Trophoblast cell (in vitro differentiated cells and primary cell): ENCODE measurements around the gene GPR142.

Experiments used
- DNase-seq, 2 donors: peaks; one replicate each; pipeline ENCODE4 v3.0.0-alpha.2; 2016
- H2AFZ ChIP-seq: 2 replicates; pipeline ENCODE4 v1.6.1; 2013; ENCODE audit warnings: low read length, moderate library complexity, mild to moderate bottlenecking; ENCODE audit not compliant: insufficient read depth, poor library complexity
- H2AK5ac ChIP-seq: 2 replicates; pipeline ENCODE4 v1.6.1; 2013; ENCODE audit warnings: mild to moderate bottlenecking, low read length
- H2BK120ac ChIP-seq: 2 replicates; pipeline ENCODE4 v1.6.1; 2013; ENCODE audit warnings: low read length, mild to moderate bottlenecking, moderate library complexity; ENCODE audit not compliant: insufficient read depth, poor library complexity
- H2BK12ac ChIP-seq: 2 replicates; pipeline ENCODE4 v1.6.1; 2013; ENCODE audit warnings: mild to moderate bottlenecking, low read length, moderate library complexity
- H2BK5ac ChIP-seq: 2 replicates; pipeline ENCODE4 v1.6.1; 2013; ENCODE audit warnings: low read length, low read depth, moderate library complexity, mild to moderate bottlenecking; ENCODE audit not compliant: poor library complexity
- H3K14ac ChIP-seq: 2 replicates; pipeline ENCODE4 v1.6.1; 2013; ENCODE audit warnings: mild to moderate bottlenecking, low read length
- H3K18ac ChIP-seq: 2 replicates; pipeline ENCODE4 v1.6.1; 2013; ENCODE audit warnings: mild to moderate bottlenecking, low read length
- H3K23ac ChIP-seq: 2 replicates; pipeline ENCODE4 v1.6.1; 2013; ENCODE audit warnings: low read length
- H3K27ac ChIP-seq: 2 replicates; pipeline ENCODE4 v1.5.1; 2013; ENCODE audit warnings: low read depth, mild to moderate bottlenecking, inconsistent platforms, low read length, moderate library complexity
- H3K27me3 ChIP-seq: 2 replicates; pipeline ENCODE4 v1.6.1; 2013; ENCODE audit warnings: inconsistent platforms, mild to moderate bottlenecking, low read length, moderate library complexity; ENCODE audit not compliant: insufficient read depth
- H3K36me3 ChIP-seq, 2 experiments: 1 replicate in 1 of 2; 2 replicates in 1 of 2; pipeline ENCODE4 v1.6.1; 2013; ENCODE audit warnings: low read length in 2 of 2, mild to moderate bottlenecking in 2 of 2, moderate library complexity in 1 of 2; ENCODE audit not compliant: insufficient read depth in 2 of 2, control insufficient read depth in 1 of 2
- H3K4ac ChIP-seq: 2 replicates; pipeline ENCODE4 v1.6.1; 2013; ENCODE audit warnings: low read depth, mild to moderate bottlenecking, low read length, moderate library complexity
- H3K4me1 ChIP-seq, 2 experiments: 1 replicate in 1 of 2; 2 replicates in 1 of 2; pipeline ENCODE4 v1.6.1; 2013; ENCODE audit warnings: low read length in 2 of 2, mild to moderate bottlenecking in 2 of 2, moderate library complexity in 1 of 2; ENCODE audit not compliant: insufficient read depth in 2 of 2, control insufficient read depth in 1 of 2
- H3K4me2 ChIP-seq: 2 replicates; pipeline ENCODE4 v1.6.1; 2013; ENCODE audit warnings: inconsistent platforms, mild to moderate bottlenecking, low read length, moderate library complexity
- H3K4me3 ChIP-seq: 2 replicates; pipeline ENCODE4 v1.5.1; 2013; ENCODE audit warnings: mild to moderate bottlenecking, low read depth, low read length, inconsistent platforms
- H3K79me1 ChIP-seq: one replicate; pipeline ENCODE4 v1.6.1; 2013; ENCODE audit warnings: low read length
- H3K79me2 ChIP-seq: 2 replicates; pipeline ENCODE4 v1.6.1; 2013; ENCODE audit warnings: low read length, mild to moderate bottlenecking; ENCODE audit not compliant: control insufficient read depth, insufficient read depth, poor library complexity
- H3K9ac ChIP-seq: 2 replicates; pipeline ENCODE4 v1.6.1; 2013; ENCODE audit warnings: mild to moderate bottlenecking, low read length
- H3K9me3 ChIP-seq: 2 replicates; pipeline ENCODE4 v1.6.1; 2013; ENCODE audit warnings: low read depth, mild to moderate bottlenecking, control low read depth, inconsistent platforms, low read length; ENCODE audit not compliant: insufficient read depth
- H4K12ac ChIP-seq: 2 replicates; pipeline ENCODE4 v1.6.1; 2013; ENCODE audit warnings: low read depth, mild to moderate bottlenecking, low read length, moderate library complexity
- H4K8ac ChIP-seq: 2 replicates; pipeline ENCODE4 v1.6.1; 2013; ENCODE audit warnings: low read depth, mild to moderate bottlenecking, low read length, moderate library complexity
- H4K91ac ChIP-seq: one replicate; pipeline ENCODE4 v1.6.1; 2013; ENCODE audit warnings: low read depth, mild to moderate bottlenecking, low read length, moderate library complexity
- WGBS: extraction: QIAGEN DNeasy Blood & Tissue Kit; methylation state at CpG from one replicate; pipeline ENCODE4 v1.1.7; 2013; ENCODE audit warnings: missing lambda C conversion rate; ENCODE audit not compliant: insufficient read length, insufficient coverage; ENCODE audit errors: extremely low coverage; 5-methylcytosine and 5-hydroxymethylcytosine counted together

GPR142 gene

GRCh38 chr17:74335529-74336062 is 31.7 kb upstream of the GPR142 start:
- Histone ChIP-seq H2AFZ (no peak overlapping the region), H3K27ac (no peak overlapping the region), H2BK120ac (no peak overlapping the region), H3K4me2 (no peak overlapping the region), H3K4ac (no peak overlapping the region), H3K9ac (no peak overlapping the region), H3K4me3 (no peak overlapping the region), H3K18ac (no peak overlapping the region), H3K4me1 (no peaks in the 10 kb centered on the region), H3K27me3 (no peaks in the 10 kb centered on the region), H3K9me3 (no peaks in the 10 kb centered on the region), H3K36me3 (no peaks in the 10 kb centered on the region), H3K79me2 (no peaks in the 10 kb centered on the region), H3K79me1 (no peaks in the 10 kb centered on the region), H3K23ac (no peak overlapping the region), H3K14ac (no peak overlapping the region), H4K12ac (no peak overlapping the region), H2BK5ac (no peak overlapping the region), H4K8ac (no peak overlapping the region), H4K91ac (no peak overlapping the region), H2AK5ac (no peak overlapping the region), H2BK12ac (no peak overlapping the region)
- no peak for DNase-seq
- WGBS = no CpG with 5 or more reads among the region's 5 CpGs

- Histone ChIP-seq H4K91ac (no peak overlapping the region), H3K79me2 (no peaks in the 10 kb centered on the region), H3K14ac (no peak overlapping the region), H3K79me1 (no peaks in the 10 kb centered on the region), H3K4ac (no peak overlapping the region), H3K27me3 (no peaks in the 10 kb centered on the region), H2AFZ (no peak overlapping the region), H2BK12ac (no peak overlapping the region), H2BK120ac (no peak overlapping the region), H3K18ac (no peak overlapping the region), H4K8ac (no peak overlapping the region), H2BK5ac (no peak overlapping the region), H3K9me3 (no peaks in the 10 kb centered on the region), H3K23ac (no peak overlapping the region), H3K4me2 (no peak overlapping the region), H3K4me1 (no peaks in the 10 kb centered on the region), H2AK5ac (no peak overlapping the region), H4K12ac (no peak overlapping the region), H3K27ac (no peak overlapping the region), H3K36me3 (no peaks in the 10 kb centered on the region), H3K9ac (no peak overlapping the region), H3K4me3 (no peak overlapping the region)
- DNase-seq = no peak
- WGBS = no CpG with 5 or more reads among the region's 7 CpGs
Observed at GRCh38 chr17:74336307-74336706, 31.0 kb upstream of the GPR142 start.

- DNase-seq = no peak
- H4K12ac ChIP-seq = no peak overlapping the region
- no CpG with 5 or more reads among the region's 12 CpGs for WGBS
- no peak overlapping the region for H3K14ac ChIP-seq
- H3K4ac ChIP-seq = no peak overlapping the region
- no peak overlapping the region for H4K91ac ChIP-seq
- H3K27ac ChIP-seq = no peak overlapping the region
- no peak overlapping the region for H2BK12ac ChIP-seq
- no peak overlapping the region for H2AK5ac ChIP-seq
- H3K9ac ChIP-seq = no peak overlapping the region
- no peaks in the 10 kb centered on the region for H3K79me2 ChIP-seq
- no peak overlapping the region for H2BK120ac ChIP-seq
- H2AFZ ChIP-seq = no peak overlapping the region
- no peak overlapping the region for H3K4me3 ChIP-seq
- H3K27me3 ChIP-seq = no peaks in the 10 kb centered on the region
- H3K23ac ChIP-seq = no peak overlapping the region
- no peaks in the 10 kb centered on the region for H3K36me3 ChIP-seq
- H3K18ac ChIP-seq = no peak overlapping the region
- H3K4me2 ChIP-seq = no peak overlapping the region
- H3K9me3 ChIP-seq = no peaks in the 10 kb centered on the region
- H3K4me1 ChIP-seq = no peaks in the 10 kb centered on the region
- H4K8ac ChIP-seq = no peak overlapping the region
- no peaks in the 10 kb centered on the region for H3K79me1 ChIP-seq
- H2BK5ac ChIP-seq = no peak overlapping the region
Observed at GRCh38 chr17:74337834-74338500, 29.3 kb upstream of the GPR142 start.

GRCh38 chr17:74339537-74340195 is 27.6 kb upstream of the GPR142 start:
- no CpG with 5 or more reads among the region's 19 CpGs for WGBS
- no peak overlapping the region for H4K8ac ChIP-seq
- no peak overlapping the region for H3K9ac ChIP-seq
- H4K91ac ChIP-seq = no peak overlapping the region
- H3K4ac ChIP-seq = no peak overlapping the region
- H3K27me3 ChIP-seq = no peaks in the 10 kb centered on the region
- no peak overlapping the region for H2AK5ac ChIP-seq
- no peaks in the 10 kb centered on the region for H3K4me1 ChIP-seq
- no peaks in the 10 kb centered on the region for H3K36me3 ChIP-seq
- H3K14ac ChIP-seq = no peak overlapping the region
- no peak overlapping the region for H3K27ac ChIP-seq
- DNase-seq = no peak
- no peak overlapping the region for H2BK12ac ChIP-seq
- no peak overlapping the region for H3K18ac ChIP-seq
- H3K4me3 ChIP-seq = no peak overlapping the region
- no peaks in the 10 kb centered on the region for H3K79me2 ChIP-seq
- no peak overlapping the region for H2BK5ac ChIP-seq
- H3K79me1 ChIP-seq = no peaks in the 10 kb centered on the region
- no peak overlapping the region for H4K12ac ChIP-seq
- H2AFZ ChIP-seq = no peak overlapping the region
- no peak overlapping the region for H3K4me2 ChIP-seq
- H3K9me3 ChIP-seq = no peaks in the 10 kb centered on the region
- no peak overlapping the region for H3K23ac ChIP-seq
- H2BK120ac ChIP-seq = no peak overlapping the region
